ENCODE data around the gene DGKQ.

DNA sequence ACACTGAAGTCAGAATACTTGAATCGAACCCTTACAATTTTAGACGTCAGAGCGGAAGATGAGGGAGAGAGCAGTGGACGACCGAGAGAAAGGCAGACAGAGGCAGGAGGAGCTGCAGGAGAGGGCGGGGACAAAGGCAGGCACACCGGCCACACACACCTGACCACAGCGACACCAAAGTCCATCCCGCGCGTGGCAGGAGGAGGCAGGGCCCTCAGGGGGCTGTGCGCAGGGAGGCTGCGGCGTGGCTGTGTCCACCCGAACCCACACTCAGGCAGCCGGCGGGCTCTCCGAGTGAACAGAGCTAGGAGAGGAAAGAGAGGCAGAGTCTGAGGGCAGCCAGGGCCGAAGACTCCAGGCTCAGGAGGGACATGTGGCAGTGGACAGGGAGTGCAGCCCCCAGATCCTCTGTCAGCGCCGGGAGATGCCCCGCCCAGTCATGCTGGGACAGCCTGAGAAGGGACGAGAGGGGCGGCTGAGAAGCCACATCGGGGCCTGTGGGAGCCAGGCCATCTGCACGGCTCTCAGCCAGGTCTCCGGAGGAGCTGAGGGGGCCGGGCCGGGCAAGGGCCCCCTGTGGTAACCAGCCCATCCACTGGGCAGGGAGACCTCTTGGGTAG is 61.4 kb downstream of the DGKQ start:
- TF ChIP-seq, protein P1, sequence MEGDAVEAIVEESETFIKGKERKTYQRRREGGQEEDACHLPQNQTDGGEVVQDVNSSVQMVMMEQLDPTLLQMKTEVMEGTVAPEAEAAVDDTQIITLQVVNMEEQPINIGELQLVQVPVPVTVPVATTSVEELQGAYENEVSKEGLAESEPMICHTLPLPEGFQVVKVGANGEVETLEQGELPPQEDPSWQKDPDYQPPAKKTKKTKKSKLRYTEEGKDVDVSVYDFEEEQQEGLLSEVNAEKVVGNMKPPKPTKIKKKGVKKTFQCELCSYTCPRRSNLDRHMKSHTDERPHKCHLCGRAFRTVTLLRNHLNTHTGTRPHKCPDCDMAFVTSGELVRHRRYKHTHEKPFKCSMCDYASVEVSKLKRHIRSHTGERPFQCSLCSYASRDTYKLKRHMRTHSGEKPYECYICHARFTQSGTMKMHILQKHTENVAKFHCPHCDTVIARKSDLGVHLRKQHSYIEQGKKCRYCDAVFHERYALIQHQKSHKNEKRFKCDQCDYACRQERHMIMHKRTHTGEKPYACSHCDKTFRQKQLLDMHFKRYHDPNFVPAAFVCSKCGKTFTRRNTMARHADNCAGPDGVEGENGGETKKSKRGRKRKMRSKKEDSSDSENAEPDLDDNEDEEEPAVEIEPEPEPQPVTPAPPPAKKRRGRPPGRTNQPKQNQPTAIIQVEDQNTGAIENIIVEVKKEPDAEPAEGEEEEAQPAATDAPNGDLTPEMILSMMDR (IDR thresholded peaks at IDR 0.05; ENCODE audit: low read depth, low read length, poor library complexity, severe bottlenecking): no peak
- TF ChIP-seq EZH2phosphoT487 (IDR thresholded peaks at IDR 0.05; ENCODE audit: borderline replicate concordance, low read length): no peak

Measured in DOHH2 (cell line).